Heart left ventricle (tissue), 16 donors: ENCODE measurements around the gene KIRREL3. TPM values are rescaled to one million over a fixed set of nuclear protein-coding genes. Genes with fewer than 3 reads are reported as not detected.

Experiments used
- ATAC-seq, 4 donors: fragments of 200-7000 bp; cut with Tn5 transposase; one replicate each; pipeline ENCODE4 v1.9.1; 2020 to 2022; ENCODE audit warnings: moderate library complexity in 4 of 4, mild to moderate bottlenecking in 3 of 4, moderate number of reproducible peaks in 1 of 4
- DNase-seq, 5 donors: peaks; one replicate each; pipeline ENCODE4 v3.0.0-alpha.2; 2020
- H3K27ac ChIP-seq, 12 donors: fragments of 200-600 bp; sonication (generic) in 4 of 12; one replicate each; pipeline versions ENCODE4 v1.5.0 to v1.8.0; 2016 to 2022; ENCODE audit warnings: mild to moderate bottlenecking in 2 of 12
- H3K27me3 ChIP-seq, 9 donors: fragments of 200-600 bp; sonication (generic) in 2 of 9; one replicate each; pipeline versions ENCODE4 v1.5.1 to v1.8.0; 2016 to 2022; ENCODE audit warnings: mild to moderate bottlenecking in 3 of 9
- H3K36me3 ChIP-seq, 9 donors: fragments of 200-600 bp; sonication (generic) in 2 of 9; one replicate each; pipeline versions ENCODE4 v1.5.0 to v1.8.0; 2018 to 2022; ENCODE audit warnings: mild to moderate bottlenecking in 2 of 9
- H3K4me1 ChIP-seq, 12 donors: fragments of 200-600 bp; sonication (generic) in 4 of 12; one replicate each; pipeline versions ENCODE4 v1.5.0 to v1.8.0; 2016 to 2022; ENCODE audit warnings: mild to moderate bottlenecking in 3 of 12
- H3K4me3 ChIP-seq, 12 donors: fragments of 200-600 bp; sonication (generic) in 4 of 12; one replicate each; pipeline versions ENCODE4 v1.5.0 to v1.8.0; 2017 to 2022; ENCODE audit warnings: mild to moderate bottlenecking in 9 of 12, moderate library complexity in 4 of 12
- H3K9me3 ChIP-seq, 12 donors: fragments of 200-600 bp; sonication (generic) in 4 of 12; one replicate each; pipeline versions ENCODE4 v1.5.0 to v1.8.0; 2016 to 2022; ENCODE audit warnings: mild to moderate bottlenecking in 1 of 12
- POLR2A ChIP-seq, 2 donors: fragments of 450-650 bp; IDR thresholded peaks; one replicate each; pipeline ENCODE4 v1.6.1; 2017; ENCODE audit warnings: antibody characterized with exemption in 2 of 2, mild to moderate bottlenecking in 2 of 2, moderate library complexity in 2 of 2
- WGBS, 4 donors: extraction: QIAGEN DNeasy Blood & Tissue Kit in 2 of 4; methylation state at CpG; one replicate each; pipeline versions ENCODE4 v1.1.5 to v1.1.7; 2013 to 2018; 5-methylcytosine and 5-hydroxymethylcytosine counted together
- intact Hi-C, 10 donors: fragments of 100-400 bp; cut with DNase I; formaldehyde crosslinking; loops; one replicate each; pipeline versions ENCODE4 v1.11.1 to v1.14.2; 2022
- polyA plus RNA-seq, 2 donors: library from polyadenylated mRNA; stranded (reverse); fragments of 200-250 nt; gene quantifications; one replicate each; pipeline ENCODE4 v1.2.3, GENCODE V29; 2013
- total RNA-seq, 9 donors: library from RNA; depleted of rRNA in 2 of 9; stranded (reverse); fragments of >200 nt in 2 of 9; fragmentation: NEBNext Ultra II Directional in 3 of 9; extraction: Animal tissue kit (Norgen Biotek cat#: 25700) in 3 of 9; gene quantifications; one replicate each; pipeline versions ENCODE4 v1.1.0 to v1.2.4, GENCODE V29; 2016 to 2023
- TF ChIP-seq, protein P1 (sequence below), 12 donors: fragments of 200-600 bp; sonication (generic) in 4 of 12; IDR thresholded peaks; one replicate each; pipeline versions ENCODE4 v1.5.0 to v1.8.0; 2018 to 2022; ENCODE audit warnings: antibody characterized with exemption in 12 of 12, mild to moderate bottlenecking in 5 of 12
- donor health status: ischemic (EF 13 %, LVEDD 7.1; RV severe dilation, severe dysfunction).
- donor health status: healthy with polysubstance abuse.
- donor health status: DM: no; HTN: yes; CAD: no.
- donor health status: DM: no; HTN: no; CAD: no.
- donor health status: ischemic (EF 25% LVEDD 6.9; RV normal size, moderate dysfunction).
- donor health status: ischemic (EF 25% LVEDD 5.7; RV mildly dilated, moderate dysfunction).
- donor health status: healthy.
- donor health status: DM: yes; HTN: yes; CAD: no.
- donor health status: ischemic (EF 35%, LVEDD 5.7; RV mildly dilated, moderate dysfunction).
- donor health status: nonischemic (EF 11% LVEDD 7.7; RV severe dilation, severe dysfunction).
- donor health status: DM: yes; HTN: yes; CAD: no.
- donor health status: PGD.
- donor health status: ischemic (EF 29% LVEDD 5.4; RV normal size, mild dysfunction).
- donor health status: nonischemic (EF 23%, LVEDD 6.1; RV moderate dilation, normal function).

Gene KIRREL3
- total and polyA plus RNA-seq, 11 donors = 0.08 to 1.3 (median 0.27) TPM

DNA sequence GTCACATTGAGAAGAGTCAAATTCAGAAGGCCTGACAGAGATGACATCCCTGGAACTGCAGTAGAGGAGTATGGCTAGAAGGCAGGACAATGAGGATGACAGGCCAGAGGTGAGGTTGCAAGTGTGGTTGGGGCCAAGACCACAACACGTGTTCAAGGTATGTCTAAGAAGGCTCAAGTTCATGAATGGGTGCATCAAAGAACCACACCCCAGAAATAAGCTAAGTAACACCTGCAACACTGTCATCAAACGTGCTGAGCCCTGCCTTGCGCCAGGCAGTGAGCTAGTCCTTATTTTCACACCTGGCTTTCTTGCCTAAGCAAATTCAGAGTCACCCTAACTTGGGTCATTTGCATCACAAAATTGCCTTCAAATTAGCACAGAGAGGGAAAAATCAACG lies 313.6 kb downstream of the KIRREL3 start:
- intact Hi-C loops = no loop called here

DNA sequence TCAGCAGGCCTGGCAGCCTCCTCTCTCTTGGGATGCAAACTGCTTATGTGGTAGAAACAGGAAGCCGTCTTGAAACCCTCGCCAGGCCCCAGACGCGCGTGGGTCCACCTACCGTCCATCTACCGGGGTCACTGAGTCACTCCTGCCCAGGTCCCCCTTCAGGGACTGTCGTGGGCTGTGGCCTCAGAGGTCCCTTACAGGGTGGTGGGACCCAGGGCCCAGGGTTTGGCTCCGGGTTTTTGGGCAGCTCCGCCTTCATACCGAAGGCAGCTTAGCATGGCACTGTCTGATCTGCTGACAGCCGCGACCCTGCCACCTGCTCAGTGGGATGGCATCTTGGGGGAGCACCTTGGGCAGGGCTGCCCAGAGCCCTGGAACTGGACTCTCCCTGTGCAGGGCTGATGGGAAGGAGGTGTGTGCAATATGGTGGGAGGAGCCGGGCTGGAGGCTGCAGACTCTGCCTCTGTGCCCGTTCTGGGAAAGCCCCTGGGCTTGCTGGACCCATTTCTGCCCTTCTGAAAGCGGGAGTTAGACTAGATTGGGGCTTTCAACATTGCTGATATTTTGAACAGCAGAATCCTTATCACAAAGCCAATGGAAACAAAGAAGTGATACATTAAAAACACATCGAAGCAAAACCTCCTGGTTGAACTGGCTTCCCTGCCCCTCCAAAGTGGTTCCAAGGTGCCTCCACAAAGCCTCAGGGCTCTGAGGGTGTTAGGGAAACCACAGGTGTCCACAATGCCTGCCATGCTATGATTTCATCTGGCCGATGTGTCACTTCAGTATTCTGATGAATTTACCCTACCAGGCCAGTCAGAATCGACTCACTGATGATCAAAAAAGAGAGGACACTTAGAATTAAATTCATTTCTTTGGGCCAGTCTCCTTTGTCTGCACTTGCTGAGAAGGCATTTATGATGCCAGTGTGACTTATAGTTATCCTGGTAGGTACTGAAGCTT lies 316.5 kb downstream of the KIRREL3 start:
- peak in 1 of 4 donors; percentile 24 for ATAC-seq
- no peak for DNase-seq
- TF ChIP-seq POLR2A (IDR thresholded peaks at IDR 0.05) = no peak
- TF ChIP-seq, protein P1, sequence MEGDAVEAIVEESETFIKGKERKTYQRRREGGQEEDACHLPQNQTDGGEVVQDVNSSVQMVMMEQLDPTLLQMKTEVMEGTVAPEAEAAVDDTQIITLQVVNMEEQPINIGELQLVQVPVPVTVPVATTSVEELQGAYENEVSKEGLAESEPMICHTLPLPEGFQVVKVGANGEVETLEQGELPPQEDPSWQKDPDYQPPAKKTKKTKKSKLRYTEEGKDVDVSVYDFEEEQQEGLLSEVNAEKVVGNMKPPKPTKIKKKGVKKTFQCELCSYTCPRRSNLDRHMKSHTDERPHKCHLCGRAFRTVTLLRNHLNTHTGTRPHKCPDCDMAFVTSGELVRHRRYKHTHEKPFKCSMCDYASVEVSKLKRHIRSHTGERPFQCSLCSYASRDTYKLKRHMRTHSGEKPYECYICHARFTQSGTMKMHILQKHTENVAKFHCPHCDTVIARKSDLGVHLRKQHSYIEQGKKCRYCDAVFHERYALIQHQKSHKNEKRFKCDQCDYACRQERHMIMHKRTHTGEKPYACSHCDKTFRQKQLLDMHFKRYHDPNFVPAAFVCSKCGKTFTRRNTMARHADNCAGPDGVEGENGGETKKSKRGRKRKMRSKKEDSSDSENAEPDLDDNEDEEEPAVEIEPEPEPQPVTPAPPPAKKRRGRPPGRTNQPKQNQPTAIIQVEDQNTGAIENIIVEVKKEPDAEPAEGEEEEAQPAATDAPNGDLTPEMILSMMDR (IDR thresholded peaks at IDR 0.05) = no peak
- H3K27ac ChIP-seq = no peak overlapping the region
- H3K36me3 ChIP-seq = no peaks in the 10 kb centered on the region
- H3K9me3 ChIP-seq = no peaks in the 10 kb centered on the region
- H3K4me1 ChIP-seq = no peaks in the 10 kb centered on the region
- 77 to 80% (median 79%) methylated on average over 8 to 19 of the region's 19 CpGs for WGBS, 4 donors
- no peak overlapping the region for H3K4me3 ChIP-seq
- intact Hi-C loops = no loop called here
- H3K27me3 ChIP-seq = peaks cover 0 to 13% (median 0%) of the 10 kb centered on the region in 9 donors

More for the DNA sequence above, 313.6 kb downstream of the KIRREL3 start:
- WGBS, 4 donors = 51 to 67% (median 58%) methylated on average over 4 of the region's 4 CpGs
- H3K27ac ChIP-seq = no peak overlapping the region
- H3K4me3 ChIP-seq = no peak overlapping the region
- TF ChIP-seq, protein P1 (IDR thresholded peaks at IDR 0.05) = no peak
- no peak for TF ChIP-seq POLR2A (IDR thresholded peaks at IDR 0.05)
- no peak for DNase-seq
- H3K9me3 ChIP-seq = no peaks in the 10 kb centered on the region
- no peaks in the 10 kb centered on the region for H3K4me1 ChIP-seq
- no peaks in the 10 kb centered on the region for H3K36me3 ChIP-seq
- H3K27me3 ChIP-seq = peaks cover 0 to 4% (median 0%) of the 10 kb centered on the region in 9 donors
- no peak for ATAC-seq

DNA sequence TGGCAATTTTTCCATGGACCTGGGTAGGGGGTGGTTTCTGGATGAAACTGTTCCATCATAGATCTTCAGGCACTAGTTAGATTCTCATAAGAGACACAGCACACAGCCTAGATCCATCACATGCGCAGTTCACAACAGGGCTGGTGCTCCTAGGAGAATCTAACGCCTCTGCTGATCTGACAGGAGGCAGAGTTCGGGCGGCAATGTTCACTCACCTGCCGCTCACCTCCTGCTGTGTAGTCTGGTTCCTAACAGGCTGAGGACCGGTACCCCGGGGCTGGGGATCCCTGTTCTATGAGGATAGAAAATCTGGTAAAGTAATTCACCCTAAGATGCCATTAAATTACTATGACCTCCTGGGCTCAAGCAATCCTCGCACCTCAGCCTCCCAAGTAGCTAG lies 318.0 kb downstream of the KIRREL3 start:
- no peak overlapping the region for H3K27ac ChIP-seq
- no peaks in the 10 kb centered on the region for H3K9me3 ChIP-seq
- no peak for TF ChIP-seq POLR2A (IDR thresholded peaks at IDR 0.05)
- TF ChIP-seq, protein P1 (IDR thresholded peaks at IDR 0.05) = no peak
- no peak overlapping the region for H3K4me3 ChIP-seq
- no peaks in the 10 kb centered on the region for H3K36me3 ChIP-seq
- peaks cover 0 to 17% (median 0%) of the 10 kb centered on the region in 9 donors for H3K27me3 ChIP-seq
- intact Hi-C loops = no loop called here
- no peak for ATAC-seq
- 83 to 91% (median 86%) methylated on average over 8 of the region's 8 CpGs for WGBS, 4 donors
- no peaks in the 10 kb centered on the region for H3K4me1 ChIP-seq
- no peak for DNase-seq

DNA sequence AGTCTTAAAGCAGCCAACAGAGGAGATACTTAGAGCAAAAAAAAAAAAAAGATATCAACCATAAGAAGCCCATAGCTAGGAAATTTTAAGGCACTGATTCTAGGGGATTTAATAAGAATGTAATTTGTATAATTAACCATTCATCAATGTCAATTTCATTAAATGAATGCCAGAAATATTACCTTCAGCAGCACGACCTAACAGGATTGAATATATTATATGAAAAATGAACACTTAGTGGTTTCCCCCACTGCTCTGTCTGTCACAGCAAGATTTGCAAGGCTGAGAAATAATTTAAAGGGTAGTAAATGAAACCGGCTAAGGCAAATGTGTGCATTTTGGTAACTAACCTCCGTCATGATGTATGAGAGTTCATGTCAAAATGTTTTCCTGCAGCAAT lies 319.9 kb downstream of the KIRREL3 start:
- Histone ChIP-seq H3K27ac (no peak overlapping the region), H3K36me3 (no peaks in the 10 kb centered on the region), H3K4me1 (no peaks in the 10 kb centered on the region), H3K9me3 (no peaks in the 10 kb centered on the region), H3K4me3 (no peak overlapping the region), H3K27me3 (peaks cover 0 to 36% (median 0%) of the 10 kb centered on the region in 9 donors)
- TF ChIP-seq, protein P1 (IDR thresholded peaks at IDR 0.05) = no peak
- no peak for TF ChIP-seq POLR2A (IDR thresholded peaks at IDR 0.05)
- WGBS, 4 donors = 64 to 68% (median 66%) methylated on average over 3 of the region's 3 CpGs
- intact Hi-C loops = no loop called here
- no peak for ATAC-seq
- DNase-seq = no peak
